Stimulated activated CD8-positive, alpha-beta memory T cell treated with anti-CD3 and anti-CD28 coated beads, Interleukin-2, amount 100 ng/mL, for 1 hour (primary cell): ENCODE results near the gene TRANK1.

ENCODE experiments used
- DNase-seq, 2 donors: peaks; one replicate each; pipeline ENCODE4 v3.0.0-alpha.2; 2020; ENCODE audit warnings: low read depth in 2 of 2

TRANK1 gene

DNA sequence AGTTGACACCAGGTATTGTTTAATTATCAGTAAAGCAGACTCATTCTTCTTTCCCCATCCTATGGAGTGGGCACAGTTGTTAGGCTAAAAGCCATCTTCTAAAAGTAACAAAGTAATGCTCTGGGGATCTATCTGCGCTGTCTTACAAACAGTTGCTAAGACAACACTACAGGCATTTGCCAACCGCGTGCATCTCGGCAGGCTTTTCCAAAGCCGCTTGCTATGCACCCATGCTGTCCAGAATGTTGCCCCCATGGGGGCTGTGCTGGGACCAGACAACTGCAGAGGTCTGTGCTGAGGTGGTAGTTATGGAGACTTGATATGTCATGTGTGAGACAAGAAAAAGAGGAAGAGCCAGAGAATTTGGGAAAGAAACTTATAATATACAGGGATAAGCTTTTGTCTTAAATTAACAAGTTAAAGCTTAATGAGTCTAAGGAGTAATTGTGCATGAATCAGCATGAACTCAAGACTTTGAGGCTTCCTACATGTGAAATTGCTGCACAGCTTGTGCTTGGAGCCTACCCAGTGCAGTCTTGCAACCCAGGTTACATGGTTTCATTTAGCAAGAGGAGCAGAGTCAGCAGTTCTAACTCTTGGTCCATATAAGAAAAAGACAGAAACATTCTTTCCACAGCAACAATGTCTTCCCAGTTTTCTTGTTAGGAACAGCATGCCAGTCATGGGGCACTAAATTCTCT lies 141.6 kb downstream of the TRANK1 start:
- no peak for DNase-seq

GRCh38 chr3:36800533-36801116 lies 144.2 kb downstream of the TRANK1 start:
- DNase-seq, result no peak

- DNase-seq, result no peak
Measured at GRCh38 chr3:36796881-36797280, 148.0 kb downstream of the TRANK1 start.

DNA sequence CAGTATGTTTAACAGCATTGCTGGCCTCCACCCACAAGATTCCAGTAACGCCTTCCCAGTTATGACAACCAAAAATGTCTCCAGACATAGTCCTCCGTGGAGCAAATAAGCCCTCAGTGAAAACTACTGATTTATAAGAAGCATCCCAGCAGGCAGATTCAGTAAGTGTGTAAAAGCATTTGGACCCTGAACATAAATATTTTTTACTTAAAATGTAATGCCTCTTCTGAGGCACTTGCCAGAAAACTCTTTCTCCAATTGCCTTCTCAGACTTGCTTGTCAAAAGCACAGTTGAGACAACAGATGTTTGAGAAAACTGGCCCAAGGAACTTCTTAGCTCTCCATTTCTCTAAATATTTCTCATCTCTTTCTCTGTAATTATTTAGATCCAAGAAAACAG lies 148.7 kb downstream of the TRANK1 start:
- no peak for DNase-seq

DNA sequence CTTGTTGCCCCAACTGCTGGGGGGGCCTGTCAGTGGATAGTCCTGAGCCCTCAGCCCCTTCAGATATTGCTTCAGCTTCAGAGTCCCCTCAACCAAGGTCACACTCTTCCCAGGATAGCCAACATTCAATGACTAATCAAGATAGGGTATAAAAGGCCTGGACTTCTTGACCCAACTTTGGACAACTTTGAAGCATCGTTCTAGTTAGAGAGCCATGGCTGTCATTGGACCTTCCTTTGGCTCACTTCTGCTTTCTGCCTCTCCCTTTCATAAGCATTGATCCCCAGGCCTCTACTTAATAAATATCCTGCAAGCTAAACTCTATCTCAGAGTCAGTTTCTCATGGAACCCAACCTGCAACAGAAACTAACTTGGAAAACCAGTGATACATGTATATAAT lies 149.2 kb downstream of the TRANK1 start:
- DNase-seq, result no peak

- DNase-seq, result no peak
Measured at GRCh38 chr3:36792342-36792741, 152.5 kb downstream of the TRANK1 start.

GRCh38 chr3:36790765-36791164 lies 154.1 kb downstream of the TRANK1 start:
- no peak for DNase-seq

DNA sequence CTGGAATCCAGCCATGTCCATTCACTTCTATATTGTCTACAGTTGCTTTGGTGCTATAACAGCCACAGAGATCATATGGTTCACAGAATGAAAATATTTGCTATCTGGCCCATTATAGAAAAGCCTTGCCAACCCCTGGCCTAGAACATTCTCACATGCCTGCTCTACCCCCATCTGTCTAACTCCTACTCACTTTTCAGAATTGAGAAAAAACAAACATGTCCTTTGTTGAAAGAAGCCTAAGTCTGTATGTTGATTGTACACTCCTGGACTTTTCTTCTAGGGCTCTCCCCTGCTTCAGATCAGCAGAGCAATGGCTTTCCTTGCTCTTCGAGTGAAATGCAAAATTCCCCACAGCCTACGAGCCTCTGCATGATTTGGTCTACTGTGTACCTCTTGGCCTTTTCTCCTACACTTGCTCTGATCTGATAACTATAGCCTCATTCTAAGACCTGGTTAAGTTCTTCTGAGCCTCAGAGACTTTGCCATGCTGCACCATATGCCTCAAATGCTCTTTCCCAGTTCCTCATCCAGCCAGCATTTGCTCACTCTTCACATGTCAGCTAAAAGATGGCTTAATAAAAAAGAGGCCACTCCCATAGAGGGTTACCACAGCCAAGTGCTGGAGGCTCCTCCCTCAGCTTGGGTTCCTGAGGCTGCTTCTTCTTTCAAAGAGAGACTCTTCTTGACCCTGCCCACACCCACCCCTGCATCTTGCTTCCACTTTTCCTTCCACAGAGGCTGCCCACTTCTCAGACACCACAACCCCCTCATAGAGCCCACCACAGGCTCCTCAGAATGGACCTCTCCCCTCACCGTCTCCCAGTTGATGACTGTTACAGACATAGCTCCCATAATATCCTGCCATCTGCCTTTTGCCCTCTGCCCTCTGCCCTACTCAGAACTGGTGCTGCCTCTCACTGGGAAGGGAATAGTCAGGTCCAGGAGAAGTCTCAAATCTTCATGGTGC lies 157.6 kb downstream of the TRANK1 start:
- DNase-seq, result no peak

DNA sequence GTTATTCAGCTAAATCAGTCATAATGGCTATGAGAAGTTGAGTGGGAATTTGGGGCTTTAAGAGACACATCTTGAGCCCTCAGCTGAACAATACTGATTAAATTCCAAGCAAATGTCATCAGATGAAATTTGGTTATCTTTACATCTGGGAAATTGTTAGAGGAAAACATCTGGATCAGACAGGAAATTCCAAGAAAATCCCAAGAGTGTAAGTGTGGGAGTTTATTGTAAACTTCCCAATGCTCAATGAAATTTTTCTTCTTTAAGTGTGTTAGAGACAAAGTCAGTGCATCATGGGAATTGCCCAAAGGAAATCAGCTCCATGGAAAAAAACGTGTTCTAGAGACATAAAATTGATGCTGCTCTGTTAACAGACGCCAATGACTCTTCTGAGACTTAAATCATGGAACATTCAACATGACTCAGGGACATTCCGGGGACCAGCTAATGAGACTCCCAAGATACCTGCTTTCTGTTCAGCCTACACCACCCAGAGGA lies 160.7 kb downstream of the TRANK1 start:
- no peak for DNase-seq

- DNase-seq, result no peak
Measured at GRCh38 chr3:36777424-36778218, 167.2 kb downstream of the TRANK1 start.
